Fibroblast of mammary gland (primary cell): ENCODE measurements around the gene NHERF1.

ENCODE experiments used
- DNase-seq: peaks from one replicate; pipeline ENCODE4 v3.0.0-alpha.2; 2010; ENCODE audit warnings: low read depth
- H3K4me3 ChIP-seq: 2 replicates; pipeline ENCODE4 v1.5.1; 2011; ENCODE audit warnings: low read depth, mild to moderate bottlenecking, low read length, moderate library complexity; ENCODE audit not compliant: control insufficient read depth
- TF ChIP-seq, protein P1 (sequence below): conservative IDR thresholded peaks from 2 replicates; pipeline ENCODE4 v1.5.1; 2011; ENCODE audit warnings: low read depth, low read length, inconsistent platforms; ENCODE audit not compliant: control insufficient read depth, insufficient read depth

NHERF1 gene

DNA sequence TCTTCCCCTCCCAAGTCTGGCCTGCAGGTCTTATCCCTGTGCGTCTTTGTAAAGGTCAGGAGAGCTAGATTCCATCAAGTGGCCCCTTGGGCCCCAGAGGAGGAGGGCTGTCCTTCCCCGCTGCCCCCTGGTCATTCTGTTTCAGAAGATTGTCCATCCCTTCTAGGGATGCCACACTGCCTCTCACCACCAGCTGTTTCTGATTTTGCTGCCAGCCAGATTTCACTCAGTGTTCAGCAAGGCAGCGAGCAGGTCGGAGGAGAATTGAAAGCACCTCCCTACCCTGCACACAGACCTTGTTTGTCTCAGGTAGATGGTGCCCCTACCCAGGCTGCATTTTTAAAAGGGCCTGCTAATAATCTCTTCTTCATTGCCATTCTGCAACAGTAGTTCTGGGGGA lies 49.4 kb downstream of the NHERF1 start:
- no peak for DNase-seq
- TF ChIP-seq, protein P1, sequence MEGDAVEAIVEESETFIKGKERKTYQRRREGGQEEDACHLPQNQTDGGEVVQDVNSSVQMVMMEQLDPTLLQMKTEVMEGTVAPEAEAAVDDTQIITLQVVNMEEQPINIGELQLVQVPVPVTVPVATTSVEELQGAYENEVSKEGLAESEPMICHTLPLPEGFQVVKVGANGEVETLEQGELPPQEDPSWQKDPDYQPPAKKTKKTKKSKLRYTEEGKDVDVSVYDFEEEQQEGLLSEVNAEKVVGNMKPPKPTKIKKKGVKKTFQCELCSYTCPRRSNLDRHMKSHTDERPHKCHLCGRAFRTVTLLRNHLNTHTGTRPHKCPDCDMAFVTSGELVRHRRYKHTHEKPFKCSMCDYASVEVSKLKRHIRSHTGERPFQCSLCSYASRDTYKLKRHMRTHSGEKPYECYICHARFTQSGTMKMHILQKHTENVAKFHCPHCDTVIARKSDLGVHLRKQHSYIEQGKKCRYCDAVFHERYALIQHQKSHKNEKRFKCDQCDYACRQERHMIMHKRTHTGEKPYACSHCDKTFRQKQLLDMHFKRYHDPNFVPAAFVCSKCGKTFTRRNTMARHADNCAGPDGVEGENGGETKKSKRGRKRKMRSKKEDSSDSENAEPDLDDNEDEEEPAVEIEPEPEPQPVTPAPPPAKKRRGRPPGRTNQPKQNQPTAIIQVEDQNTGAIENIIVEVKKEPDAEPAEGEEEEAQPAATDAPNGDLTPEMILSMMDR: no peak
- no peak overlapping the region for H3K4me3 ChIP-seq

DNA sequence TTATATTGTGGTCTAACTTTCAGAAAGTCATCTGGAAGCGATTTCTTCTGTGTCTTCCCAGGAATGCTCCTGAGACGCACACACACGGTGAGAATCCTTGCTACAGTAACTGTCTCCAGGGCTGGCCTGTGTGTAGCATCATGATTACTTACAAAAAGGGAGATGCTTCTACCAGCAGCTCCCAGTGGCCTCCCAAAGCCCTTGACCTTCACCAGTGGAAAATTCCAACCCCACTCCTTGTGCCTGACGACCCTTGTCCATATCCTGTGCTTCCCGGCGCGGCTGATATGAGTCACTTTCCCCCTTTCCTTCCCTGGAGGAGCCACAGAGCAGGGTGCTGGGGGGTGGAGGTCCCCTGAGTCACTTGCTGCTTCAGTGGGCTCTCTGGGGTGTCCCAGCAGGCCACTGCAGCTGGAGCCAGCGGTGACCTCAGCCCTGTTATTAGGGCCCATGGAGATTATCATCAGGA lies 49.8 kb downstream of the NHERF1 start:
- TF ChIP-seq, protein P1: no peak
- peak; percentile 18 for DNase-seq
- no peak overlapping the region for H3K4me3 ChIP-seq

DNA sequence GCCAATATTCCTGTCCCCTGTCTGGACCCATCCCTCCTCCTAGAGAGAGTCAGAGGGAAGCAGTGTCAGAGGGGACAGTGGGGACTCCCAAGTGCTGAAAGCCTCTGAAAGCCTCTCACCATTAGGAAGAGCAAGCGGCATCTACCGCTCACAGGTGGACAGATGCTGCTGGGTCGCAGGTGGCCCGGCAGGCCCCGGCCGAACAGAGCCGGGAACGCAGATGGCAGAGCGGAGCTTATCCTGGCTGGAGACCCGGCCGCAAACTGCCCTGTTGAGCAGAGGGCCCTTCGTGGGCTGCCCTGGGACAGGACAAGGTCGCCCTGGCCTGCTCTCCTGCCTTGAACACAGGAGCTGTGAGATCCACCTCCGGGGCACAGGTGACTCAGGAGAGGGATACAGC lies 50.7 kb downstream of the NHERF1 start:
- no peak overlapping the region for H3K4me3 ChIP-seq
- TF ChIP-seq, protein P1: no peak
- DNase-seq: no peak

DNA sequence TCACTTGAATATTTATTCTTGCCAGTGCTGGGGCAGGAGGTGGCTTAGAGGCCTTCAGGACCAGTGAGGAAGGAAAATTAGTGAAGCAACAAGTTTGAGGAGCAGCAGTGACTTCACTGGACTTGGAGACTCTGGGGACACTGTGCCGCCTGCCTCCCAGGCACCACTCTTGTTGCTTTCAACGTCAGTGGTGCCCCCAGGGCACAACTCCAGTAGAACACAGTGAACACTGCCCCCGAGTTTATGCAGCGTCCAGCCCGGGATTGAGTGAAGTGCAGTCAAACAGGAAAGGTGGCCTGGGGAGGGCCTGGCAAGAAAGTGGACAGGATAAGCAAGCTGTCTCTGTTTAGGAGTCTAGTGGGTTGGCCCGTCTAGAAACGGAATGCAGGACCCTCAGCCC lies 52.1 kb downstream of the NHERF1 start:
- TF ChIP-seq, protein P1: no peak
- DNase-seq: no peak
- no peak overlapping the region for H3K4me3 ChIP-seq

DNA sequence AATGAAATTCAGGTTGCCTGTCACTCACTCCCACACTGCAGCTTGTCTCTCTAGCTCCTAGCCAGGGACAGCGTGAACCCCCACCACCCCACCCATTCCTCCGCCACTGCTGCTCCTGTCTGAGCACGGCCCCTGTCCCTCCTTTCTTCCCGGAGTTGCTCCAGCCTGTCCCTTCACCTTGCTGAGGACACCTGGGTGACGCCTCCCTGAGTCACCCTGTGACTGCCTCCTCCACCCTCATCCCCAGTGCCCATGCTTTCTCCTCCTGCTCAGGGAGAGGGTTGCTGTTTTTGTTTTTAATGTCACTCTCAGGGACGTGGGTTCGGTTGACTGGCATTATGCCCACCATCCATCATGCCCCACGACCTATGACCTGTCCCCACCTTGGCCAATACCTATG lies 53.5 kb downstream of the NHERF1 start:
- TF ChIP-seq, protein P1: no peak
- H3K4me3 ChIP-seq: no peak overlapping the region
- no peak for DNase-seq

DNA sequence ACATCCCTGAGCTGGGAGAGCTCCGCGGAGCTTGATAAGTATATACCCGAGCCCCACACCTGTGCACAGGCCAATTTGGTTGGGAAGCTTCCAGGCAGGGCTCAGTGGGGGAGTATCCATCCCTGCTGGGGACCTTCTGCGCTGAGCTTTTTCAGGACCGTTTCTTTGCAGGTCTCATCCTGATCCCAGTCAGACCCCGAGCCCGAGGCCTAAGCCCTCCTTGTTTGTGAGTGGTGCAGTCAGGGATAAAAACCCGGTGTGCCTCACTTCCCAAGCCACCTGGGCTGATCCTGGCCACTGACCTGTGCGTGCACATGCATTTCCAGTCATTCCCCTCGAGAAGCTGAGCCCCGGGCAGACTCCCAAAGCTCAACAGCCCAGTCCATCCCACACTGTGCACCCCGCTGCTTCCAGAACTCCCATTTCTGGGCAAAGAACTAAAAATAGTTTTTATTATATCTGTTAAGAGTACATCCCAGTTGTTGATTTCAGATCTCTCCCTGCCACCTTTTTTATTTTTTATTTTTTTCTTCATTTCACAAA lies 55.0 kb downstream of the NHERF1 start:
- DNase-seq: no peak
- H3K4me3 ChIP-seq: no peak overlapping the region
- TF ChIP-seq, protein P1: no peak

DNA sequence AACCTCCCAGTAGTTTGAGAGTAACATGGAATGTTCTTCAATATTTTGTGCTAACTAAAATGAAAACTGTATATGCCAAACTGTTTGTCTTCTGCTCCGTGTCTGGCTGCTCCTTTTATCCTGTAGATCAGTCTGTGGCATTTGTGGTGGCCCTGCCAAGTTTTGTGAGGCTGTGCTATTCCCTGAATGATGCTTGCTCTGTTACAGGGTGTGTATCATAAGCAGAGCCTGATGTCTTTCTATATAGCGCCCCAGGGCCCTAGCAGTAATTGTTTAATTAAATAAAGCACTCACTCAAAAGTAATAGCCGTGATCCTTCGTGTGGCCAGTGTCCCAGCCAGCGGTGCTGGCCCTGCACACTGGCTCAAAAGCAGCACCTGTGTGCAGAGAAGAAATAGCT lies 55.5 kb downstream of the NHERF1 start:
- no peak overlapping the region for H3K4me3 ChIP-seq
- TF ChIP-seq, protein P1: no peak
- DNase-seq: no peak
